Ascending aorta (tissue), 2 donors: ENCODE measurements around the gene PLXNA4. TPM values are rescaled to one million over a fixed set of nuclear protein-coding genes. Genes with fewer than 3 reads are reported as not detected.

Experiments used
- DNase-seq, 2 donors: peaks; one replicate each; pipeline ENCODE4 v3.0.0-alpha.2; 2019; ENCODE audit warnings: low spot score in 2 of 2
- H3K27ac ChIP-seq, 2 donors: fragments of 200-600 bp; sonication (generic); one replicate each; pipeline ENCODE4 v1.5.1; 2016 to 2017; ENCODE audit warnings: mild to moderate bottlenecking in 1 of 2
- H3K27me3 ChIP-seq: fragments of 200-600 bp; sonication (generic); one replicate; pipeline ENCODE4 v1.5.1; 2017
- H3K36me3 ChIP-seq, 2 donors: fragments of 200-600 bp; sonication (generic); one replicate each; pipeline ENCODE4 v1.5.1; 2016
- H3K4me1 ChIP-seq, 2 donors: fragments of 200-600 bp; sonication (generic); one replicate each; pipeline ENCODE4 v1.5.1; 2016 to 2017; ENCODE audit warnings: mild to moderate bottlenecking in 1 of 2
- H3K4me3 ChIP-seq, 2 donors: fragments of 200-600 bp; sonication (generic); one replicate each; pipeline ENCODE4 v1.5.1; 2016 to 2017; ENCODE audit warnings: mild to moderate bottlenecking in 1 of 2
- H3K9me3 ChIP-seq, 2 donors: fragments of 200-600 bp; sonication (generic); one replicate each; pipeline ENCODE4 v1.5.1; 2016
- CTCF ChIP-seq, 3 experiments: fragments of 200-600 bp in 2 of 3; fragments of 450-650 bp in 1 of 3; sonication (generic) in 2 of 3; IDR thresholded peaks; one replicate each; pipeline ENCODE4 v1.5.1; 2016 to 2019; ENCODE audit warnings: antibody characterized with exemption in 3 of 3, mild to moderate bottlenecking in 1 of 3, moderate library complexity in 1 of 3
- intact Hi-C: fragments of 100-400 bp; cut with DNase I; formaldehyde crosslinking; loops from one replicate; pipeline ENCODE4 v1.15.1; 2023
- total RNA-seq: library from RNA; depleted of rRNA; stranded (reverse); fragments of >200 nt; gene quantifications from one replicate; pipeline ENCODE4 v1.1.0, GENCODE V29; 2016

Gene PLXNA4
- total RNA-seq, 1 donor from 2014 or later, result 27.1 TPM

- Histone ChIP-seq H3K4me1 (peaks cover 0 to 7% of the 10 kb centered on the region in 2 donors), H3K4me3 (no peak overlapping the region), H3K27me3 (no peaks in the 10 kb centered on the region), H3K9me3 (no peaks in the 10 kb centered on the region), H3K36me3 (no peaks in the 10 kb centered on the region), H3K27ac (no peak overlapping the region)
- no peak for TF ChIP-seq CTCF (IDR thresholded peaks at IDR 0.05)
- intact Hi-C loops, result no loop called here
- no peak for DNase-seq
Observed at GRCh38 chr7:132322970-132323369, 253.3 kb downstream of the PLXNA4 start.

- H3K9me3 ChIP-seq, result no peaks in the 10 kb centered on the region
- H3K27me3 ChIP-seq, result no peaks in the 10 kb centered on the region
- DNase-seq, result no peak
- H3K27ac ChIP-seq, result no peak overlapping the region
- H3K4me3 ChIP-seq, result no peak overlapping the region
- no peaks in the 10 kb centered on the region for H3K36me3 ChIP-seq
- intact Hi-C loops, result no loop called here
- no peak for TF ChIP-seq CTCF (IDR thresholded peaks at IDR 0.05)
- peaks cover 0 to 7% of the 10 kb centered on the region in 2 donors for H3K4me1 ChIP-seq
Observed at GRCh38 chr7:132321387-132321786, 254.9 kb downstream of the PLXNA4 start.

- H3K27me3 ChIP-seq, result no peaks in the 10 kb centered on the region
- no peaks in the 10 kb centered on the region for H3K36me3 ChIP-seq
- peaks cover 0 to 7% of the 10 kb centered on the region in 2 donors for H3K4me1 ChIP-seq
- no peak for TF ChIP-seq CTCF (IDR thresholded peaks at IDR 0.05)
- intact Hi-C loops, result loop anchor here (1.0 to 5.0 kb wide), 3 partner anchors 17 to 372 kb away; no protein-coding TSS in a partner anchor
- no peak overlapping the region for H3K4me3 ChIP-seq
- no peaks in the 10 kb centered on the region for H3K9me3 ChIP-seq
- H3K27ac ChIP-seq, result no peak overlapping the region
- DNase-seq, result no peak
Observed at GRCh38 chr7:132319481-132319880, 256.8 kb downstream of the PLXNA4 start.

DNA sequence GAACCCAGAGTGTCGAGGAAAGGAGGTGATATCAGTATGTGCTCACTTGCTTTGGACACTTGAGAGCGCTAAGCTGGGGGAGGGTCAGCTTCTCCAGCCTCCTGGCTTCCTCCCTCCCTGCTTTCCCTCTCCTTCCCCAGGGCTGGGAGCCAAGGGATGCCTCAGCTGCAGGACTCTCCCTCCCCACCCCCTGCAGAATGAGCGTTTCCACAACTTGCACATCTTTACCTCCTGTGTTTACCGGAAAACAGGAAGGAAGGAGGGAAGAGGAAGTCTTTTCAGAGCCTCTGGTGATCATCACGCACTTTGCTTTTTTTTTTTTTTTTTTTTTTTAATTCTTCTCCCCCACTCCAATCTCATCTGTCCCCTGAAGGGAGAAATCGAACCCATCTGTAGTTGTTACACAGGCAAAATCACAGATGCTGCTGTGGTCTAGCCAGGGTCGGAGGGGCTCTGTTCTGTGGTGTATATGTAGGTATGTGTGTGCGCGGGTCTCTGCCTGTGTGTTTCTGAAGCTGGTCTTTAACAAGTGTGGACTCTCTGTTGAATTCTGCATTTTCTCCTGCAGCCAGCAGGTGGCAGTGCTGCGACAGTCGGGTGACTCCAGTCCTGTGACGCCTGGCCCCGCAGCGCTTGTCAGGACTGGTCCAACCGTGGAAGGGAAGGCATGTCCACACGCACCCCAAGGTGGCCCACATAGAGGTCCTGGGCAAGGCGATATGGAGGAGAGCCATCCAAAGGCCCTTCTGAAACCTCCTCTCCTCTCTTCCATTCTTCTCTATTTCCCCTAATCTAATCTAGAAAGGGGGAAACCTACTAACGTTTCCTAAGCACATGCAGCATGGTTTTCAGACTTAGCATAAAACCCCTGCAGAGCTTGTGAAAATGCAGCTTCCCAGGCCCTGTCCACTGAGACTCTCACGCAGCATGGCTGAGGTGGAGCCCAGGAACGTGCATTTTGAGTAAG is 257.6 kb downstream of the PLXNA4 start:
- Histone ChIP-seq H3K27ac (no peak overlapping the region), H3K36me3 (no peaks in the 10 kb centered on the region), H3K4me3 (no peak overlapping the region), H3K4me1 (peaks cover 0 to 7% of the 10 kb centered on the region in 2 donors), H3K27me3 (no peaks in the 10 kb centered on the region), H3K9me3 (no peaks in the 10 kb centered on the region)
- intact Hi-C loops, result loop anchor here (1.0 to 5.0 kb wide), 4 partner anchors 18 to 371 kb away; no protein-coding TSS in a partner anchor
- peak; percentile 82 to 92 (median 88) for TF ChIP-seq CTCF (IDR thresholded peaks at IDR 0.05)
- DNase-seq, result peak; percentile 21 to 89

- H3K27ac ChIP-seq, result no peak overlapping the region
- no peak overlapping the region for H3K4me3 ChIP-seq
- no peak for DNase-seq
- TF ChIP-seq CTCF (IDR thresholded peaks at IDR 0.05), result no peak
- no peaks in the 10 kb centered on the region for H3K27me3 ChIP-seq
- peaks cover 0 to 7% of the 10 kb centered on the region in 2 donors for H3K4me1 ChIP-seq
- no peaks in the 10 kb centered on the region for H3K36me3 ChIP-seq
- no peaks in the 10 kb centered on the region for H3K9me3 ChIP-seq
- intact Hi-C loops, result loop anchor here (1.0 to 5.0 kb wide), 3 partner anchors 19 to 371 kb away; no protein-coding TSS in a partner anchor
Observed at GRCh38 chr7:132317701-132318351, 258.4 kb downstream of the PLXNA4 start.
